ENCODE measurements around the gene STUM. TPM values are rescaled to one million over a fixed set of nuclear protein-coding genes. Genes with fewer than 3 reads are reported as not detected.

STUM gene
- total and polyA plus RNA-seq, 2 experiments from 2014 or later: 0.23 to 1.3 TPM

DNA sequence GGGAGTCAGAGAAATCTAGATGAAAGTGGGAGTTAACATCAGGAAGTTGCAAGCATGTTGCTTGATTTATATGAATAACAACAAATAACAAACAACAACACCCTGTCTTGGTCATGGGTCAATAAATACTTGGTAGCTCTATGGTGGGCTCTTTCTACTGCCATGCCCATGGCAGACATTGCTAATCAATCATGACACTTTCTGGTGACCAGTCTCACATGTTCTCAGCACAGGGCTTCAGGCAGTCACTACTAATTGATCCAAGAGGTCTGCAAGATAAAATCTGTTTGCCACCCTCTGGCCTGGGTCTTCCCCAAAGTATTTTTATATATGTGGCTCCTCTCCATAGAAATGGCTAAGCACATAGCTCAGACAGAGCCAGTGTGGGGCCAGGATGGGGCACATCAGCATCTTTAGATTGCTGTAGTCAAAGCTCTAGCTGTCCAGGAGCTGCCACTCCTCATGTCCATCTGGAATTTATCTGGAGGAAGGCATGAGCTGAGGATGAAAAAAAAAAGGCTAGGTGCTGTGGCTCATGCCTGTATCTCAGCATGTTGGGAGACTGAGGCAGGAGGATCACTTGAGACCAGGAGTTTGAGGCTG lies 51.2 kb downstream of the STUM start (continued):
- TF ChIP-seq, protein P1, sequence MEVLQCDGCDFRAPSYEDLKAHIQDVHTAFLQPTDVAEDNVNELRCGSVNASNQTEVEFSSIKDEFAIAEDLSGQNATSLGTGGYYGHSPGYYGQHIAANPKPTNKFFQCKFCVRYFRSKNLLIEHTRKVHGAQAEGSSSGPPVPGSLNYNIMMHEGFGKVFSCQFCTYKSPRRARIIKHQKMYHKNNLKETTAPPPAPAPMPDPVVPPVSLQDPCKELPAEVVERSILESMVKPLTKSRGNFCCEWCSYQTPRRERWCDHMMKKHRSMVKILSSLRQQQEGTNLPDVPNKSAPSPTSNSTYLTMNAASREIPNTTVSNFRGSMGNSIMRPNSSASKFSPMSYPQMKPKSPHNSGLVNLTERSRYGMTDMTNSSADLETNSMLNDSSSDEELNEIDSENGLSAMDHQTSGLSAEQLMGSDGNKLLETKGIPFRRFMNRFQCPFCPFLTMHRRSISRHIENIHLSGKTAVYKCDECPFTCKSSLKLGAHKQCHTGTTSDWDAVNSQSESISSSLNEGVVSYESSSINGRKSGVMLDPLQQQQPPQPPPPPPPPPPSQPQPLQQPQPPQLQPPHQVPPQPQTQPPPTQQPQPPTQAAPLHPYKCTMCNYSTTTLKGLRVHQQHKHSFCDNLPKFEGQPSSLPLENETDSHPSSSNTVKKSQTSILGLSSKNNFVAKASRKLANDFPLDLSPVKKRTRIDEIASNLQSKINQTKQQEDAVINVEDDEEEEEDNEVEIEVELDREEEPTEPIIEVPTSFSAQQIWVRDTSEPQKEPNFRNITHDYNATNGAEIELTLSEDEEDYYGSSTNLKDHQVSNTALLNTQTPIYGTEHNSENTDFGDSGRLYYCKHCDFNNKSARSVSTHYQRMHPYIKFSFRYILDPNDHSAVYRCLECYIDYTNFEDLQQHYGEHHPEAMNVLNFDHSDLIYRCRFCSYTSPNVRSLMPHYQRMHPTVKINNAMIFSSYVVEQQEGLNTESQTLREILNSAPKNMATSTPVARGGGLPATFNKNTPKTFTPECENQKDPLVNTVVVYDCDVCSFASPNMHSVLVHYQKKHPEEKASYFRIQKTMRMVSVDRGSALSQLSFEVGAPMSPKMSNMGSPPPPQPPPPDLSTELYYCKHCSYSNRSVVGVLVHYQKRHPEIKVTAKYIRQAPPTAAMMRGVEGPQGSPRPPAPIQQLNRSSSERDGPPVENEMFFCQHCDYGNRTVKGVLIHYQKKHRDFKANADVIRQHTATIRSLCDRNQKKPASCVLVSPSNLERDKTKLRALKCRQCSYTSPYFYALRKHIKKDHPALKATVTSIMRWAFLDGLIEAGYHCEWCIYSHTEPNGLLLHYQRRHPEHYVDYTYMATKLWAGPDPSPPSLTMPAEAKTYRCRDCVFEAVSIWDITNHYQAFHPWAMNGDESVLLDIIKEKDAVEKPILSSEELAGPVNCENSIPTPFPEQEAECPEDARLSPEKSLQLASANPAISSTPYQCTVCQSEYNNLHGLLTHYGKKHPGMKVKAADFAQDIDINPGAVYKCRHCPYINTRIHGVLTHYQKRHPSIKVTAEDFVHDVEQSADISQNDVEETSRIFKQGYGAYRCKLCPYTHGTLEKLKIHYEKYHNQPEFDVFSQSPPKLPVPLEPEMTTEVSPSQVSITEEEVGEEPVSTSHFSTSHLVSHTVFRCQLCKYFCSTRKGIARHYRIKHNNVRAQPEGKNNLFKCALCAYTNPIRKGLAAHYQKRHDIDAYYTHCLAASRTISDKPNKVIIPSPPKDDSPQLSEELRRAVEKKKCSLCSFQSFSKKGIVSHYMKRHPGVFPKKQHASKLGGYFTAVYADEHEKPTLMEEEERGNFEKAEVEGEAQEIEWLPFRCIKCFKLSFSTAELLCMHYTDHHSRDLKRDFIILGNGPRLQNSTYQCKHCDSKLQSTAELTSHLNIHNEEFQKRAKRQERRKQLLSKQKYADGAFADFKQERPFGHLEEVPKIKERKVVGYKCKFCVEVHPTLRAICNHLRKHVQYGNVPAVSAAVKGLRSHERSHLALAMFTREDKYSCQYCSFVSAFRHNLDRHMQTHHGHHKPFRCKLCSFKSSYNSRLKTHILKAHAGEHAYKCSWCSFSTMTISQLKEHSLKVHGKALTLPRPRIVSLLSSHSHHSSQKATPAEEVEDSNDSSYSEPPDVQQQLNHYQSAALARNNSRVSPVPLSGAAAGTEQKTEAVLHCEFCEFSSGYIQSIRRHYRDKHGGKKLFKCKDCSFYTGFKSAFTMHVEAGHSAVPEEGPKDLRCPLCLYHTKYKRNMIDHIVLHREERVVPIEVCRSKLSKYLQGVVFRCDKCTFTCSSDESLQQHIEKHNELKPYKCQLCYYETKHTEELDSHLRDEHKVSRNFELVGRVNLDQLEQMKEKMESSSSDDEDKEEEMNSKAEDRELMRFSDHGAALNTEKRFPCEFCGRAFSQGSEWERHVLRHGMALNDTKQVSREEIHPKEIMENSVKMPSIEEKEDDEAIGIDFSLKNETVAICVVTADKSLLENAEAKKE (CRISPR knock-in tag; IDR thresholded peaks at IDR 0.05): no peak
- TF ChIP-seq CREB1 (CRISPR knock-in tag; IDR thresholded peaks at IDR 0.05; ENCODE audit: low read depth) (no peak), STAT1 (IDR thresholded peaks at IDR 0.05; ENCODE audit: unreplicated experiment) (no peak), ZNF114 (CRISPR knock-in tag; IDR thresholded peaks at IDR 0.05) (no peak), EZH2 (IDR thresholded peaks at IDR 0.05; ENCODE audit: low read depth, unreplicated experiment) (no peak), ZNF331 (CRISPR knock-in tag; IDR thresholded peaks at IDR 0.05; ENCODE audit: low read depth) (no peak)
- TF ChIP-seq, protein P2, sequence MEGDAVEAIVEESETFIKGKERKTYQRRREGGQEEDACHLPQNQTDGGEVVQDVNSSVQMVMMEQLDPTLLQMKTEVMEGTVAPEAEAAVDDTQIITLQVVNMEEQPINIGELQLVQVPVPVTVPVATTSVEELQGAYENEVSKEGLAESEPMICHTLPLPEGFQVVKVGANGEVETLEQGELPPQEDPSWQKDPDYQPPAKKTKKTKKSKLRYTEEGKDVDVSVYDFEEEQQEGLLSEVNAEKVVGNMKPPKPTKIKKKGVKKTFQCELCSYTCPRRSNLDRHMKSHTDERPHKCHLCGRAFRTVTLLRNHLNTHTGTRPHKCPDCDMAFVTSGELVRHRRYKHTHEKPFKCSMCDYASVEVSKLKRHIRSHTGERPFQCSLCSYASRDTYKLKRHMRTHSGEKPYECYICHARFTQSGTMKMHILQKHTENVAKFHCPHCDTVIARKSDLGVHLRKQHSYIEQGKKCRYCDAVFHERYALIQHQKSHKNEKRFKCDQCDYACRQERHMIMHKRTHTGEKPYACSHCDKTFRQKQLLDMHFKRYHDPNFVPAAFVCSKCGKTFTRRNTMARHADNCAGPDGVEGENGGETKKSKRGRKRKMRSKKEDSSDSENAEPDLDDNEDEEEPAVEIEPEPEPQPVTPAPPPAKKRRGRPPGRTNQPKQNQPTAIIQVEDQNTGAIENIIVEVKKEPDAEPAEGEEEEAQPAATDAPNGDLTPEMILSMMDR (conservative IDR thresholded peaks at IDR 0.05; ENCODE audit: low read depth in 2 of 2): no peak
- TF ChIP-seq, protein P3, sequence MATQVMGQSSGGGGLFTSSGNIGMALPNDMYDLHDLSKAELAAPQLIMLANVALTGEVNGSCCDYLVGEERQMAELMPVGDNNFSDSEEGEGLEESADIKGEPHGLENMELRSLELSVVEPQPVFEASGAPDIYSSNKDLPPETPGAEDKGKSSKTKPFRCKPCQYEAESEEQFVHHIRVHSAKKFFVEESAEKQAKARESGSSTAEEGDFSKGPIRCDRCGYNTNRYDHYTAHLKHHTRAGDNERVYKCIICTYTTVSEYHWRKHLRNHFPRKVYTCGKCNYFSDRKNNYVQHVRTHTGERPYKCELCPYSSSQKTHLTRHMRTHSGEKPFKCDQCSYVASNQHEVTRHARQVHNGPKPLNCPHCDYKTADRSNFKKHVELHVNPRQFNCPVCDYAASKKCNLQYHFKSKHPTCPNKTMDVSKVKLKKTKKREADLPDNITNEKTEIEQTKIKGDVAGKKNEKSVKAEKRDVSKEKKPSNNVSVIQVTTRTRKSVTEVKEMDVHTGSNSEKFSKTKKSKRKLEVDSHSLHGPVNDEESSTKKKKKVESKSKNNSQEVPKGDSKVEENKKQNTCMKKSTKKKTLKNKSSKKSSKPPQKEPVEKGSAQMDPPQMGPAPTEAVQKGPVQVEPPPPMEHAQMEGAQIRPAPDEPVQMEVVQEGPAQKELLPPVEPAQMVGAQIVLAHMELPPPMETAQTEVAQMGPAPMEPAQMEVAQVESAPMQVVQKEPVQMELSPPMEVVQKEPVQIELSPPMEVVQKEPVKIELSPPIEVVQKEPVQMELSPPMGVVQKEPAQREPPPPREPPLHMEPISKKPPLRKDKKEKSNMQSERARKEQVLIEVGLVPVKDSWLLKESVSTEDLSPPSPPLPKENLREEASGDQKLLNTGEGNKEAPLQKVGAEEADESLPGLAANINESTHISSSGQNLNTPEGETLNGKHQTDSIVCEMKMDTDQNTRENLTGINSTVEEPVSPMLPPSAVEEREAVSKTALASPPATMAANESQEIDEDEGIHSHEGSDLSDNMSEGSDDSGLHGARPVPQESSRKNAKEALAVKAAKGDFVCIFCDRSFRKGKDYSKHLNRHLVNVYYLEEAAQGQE (IDR thresholded peaks at IDR 0.05; ENCODE audit: unreplicated experiment): no peak
